Activated T-cell treated with anti-CD3 and anti-CD28 coated beads for 48 hours (primary cell): Measurements from ENCODE around the gene TMEM245.
"Not testable (repeated sequence)": the region's sequence is repeated elsewhere in the genome, so short reads cannot be mapped to it uniquely, and the experiment has no call there.

Source experiments
- DNase-seq: peaks from one replicate; pipeline ENCODE4 v3.0.0-alpha.2; 2020; ENCODE audit warnings: low read depth

The TMEM245 gene

GRCh38 chr9:109132567-109133021, 12.8 kb upstream of the TMEM245 start:
- no peak for DNase-seq

GRCh38 chr9:109129470-109130197, 9.9 kb upstream of the TMEM245 start:
- DNase-seq: no peak

DNA sequence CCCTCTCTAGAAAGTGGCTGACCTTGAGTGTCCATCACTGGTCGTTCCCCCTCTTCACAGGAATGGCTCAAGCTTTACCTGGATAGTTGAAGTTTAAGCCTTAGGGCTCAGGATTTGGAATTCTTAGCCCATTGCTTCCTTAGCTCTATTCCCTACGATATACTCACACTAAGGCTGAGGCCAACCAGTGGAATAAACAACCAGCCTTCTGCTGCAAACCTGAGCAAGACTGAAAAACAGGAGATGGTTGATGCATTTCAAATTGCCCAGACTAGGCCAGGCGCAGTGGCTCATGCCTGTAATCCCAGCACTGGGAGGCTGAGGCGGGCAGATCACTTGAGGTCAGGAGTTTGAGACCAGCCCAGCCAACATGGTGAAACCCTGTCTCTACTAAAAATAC, 6.9 kb upstream of the TMEM245 start:
- not testable (repeated sequence) for DNase-seq

DNA sequence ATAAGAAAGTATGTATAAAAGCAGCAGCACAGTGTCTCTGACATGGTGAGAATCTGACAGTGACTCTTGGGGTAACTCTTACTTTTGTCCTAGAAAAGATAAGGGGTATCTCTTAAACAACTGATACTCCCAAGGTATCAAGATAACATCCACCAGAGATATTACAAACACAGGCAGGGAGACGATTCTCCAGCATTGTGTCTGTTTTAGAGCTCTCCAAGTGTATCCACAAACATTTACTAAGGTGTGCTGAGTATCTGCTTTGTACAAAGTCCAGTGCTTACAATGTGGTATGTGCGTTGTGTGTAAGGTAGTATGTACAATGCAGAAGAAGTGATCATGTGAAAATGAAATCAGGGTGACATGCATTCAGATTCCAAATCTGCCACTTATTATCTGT, 4.4 kb upstream of the TMEM245 start:
- DNase-seq: no peak

- DNase-seq: no peak
Observed at GRCh38 chr9:109122726-109123621, 3.2 kb upstream of the TMEM245 start.

DNA sequence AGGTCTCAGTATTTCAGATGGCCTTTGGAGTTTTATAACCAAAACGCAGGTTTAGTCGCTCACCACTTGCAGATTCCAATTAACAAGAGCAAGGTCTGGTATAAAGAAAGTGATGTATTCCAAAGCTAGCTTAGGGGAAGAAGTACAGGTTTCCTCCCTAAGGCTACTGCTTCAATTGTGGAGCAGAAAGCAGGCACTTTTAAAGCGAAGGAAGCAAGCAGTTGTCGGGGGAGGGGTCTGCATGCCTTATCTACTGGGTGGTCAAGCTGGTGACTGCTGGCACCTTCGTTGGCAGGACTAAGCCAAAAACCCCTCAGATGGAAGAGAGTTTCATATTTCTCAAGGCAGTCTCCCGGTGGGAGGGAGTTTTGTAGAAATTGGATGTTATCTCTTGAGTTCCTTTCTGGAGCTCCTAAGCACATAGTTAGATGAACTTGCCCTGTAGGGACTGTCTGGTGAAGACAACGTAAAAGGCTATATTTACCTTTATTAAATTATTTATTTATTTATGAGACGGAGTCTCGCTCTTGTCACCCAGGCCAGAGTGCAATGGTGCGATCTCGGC, 1.6 kb upstream of the TMEM245 start:
- no peak for DNase-seq

DNA sequence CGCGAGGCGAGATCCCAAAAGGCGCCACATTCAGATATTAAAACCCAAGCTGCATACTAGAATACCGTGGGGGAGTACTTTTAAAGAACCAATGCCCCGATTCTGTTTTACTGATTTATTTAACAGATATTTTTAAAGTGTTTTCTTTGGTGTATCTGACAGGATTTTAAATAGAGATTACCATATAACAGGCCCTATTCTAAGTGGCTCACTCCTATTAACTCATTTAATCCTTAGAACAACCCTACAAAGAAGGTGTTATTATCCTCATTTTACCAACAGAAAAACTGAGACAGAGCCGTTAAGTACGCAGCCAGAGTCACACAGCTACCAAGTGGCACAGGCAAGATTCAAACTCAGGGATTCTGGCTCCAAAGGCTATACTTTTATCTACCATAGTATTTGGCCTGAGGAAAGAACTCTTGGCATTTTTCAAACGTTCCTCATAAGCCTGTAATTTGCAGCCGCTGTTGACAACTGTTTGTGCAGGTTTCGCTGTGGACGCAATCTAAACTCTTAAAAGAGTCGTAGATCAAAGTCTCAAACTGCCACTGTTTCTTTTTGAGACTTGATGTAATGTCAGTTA, 550 bp upstream of the TMEM245 start:
- DNase-seq: no peak

GRCh38 chr9:109118808-109119438, 824 bp downstream of the TMEM245 start:
- DNase-seq: no peak

GRCh38 chr9:109117856-109118807, 1.6 kb downstream of the TMEM245 start:
- peak; percentile 36 for DNase-seq

GRCh38 chr9:109115931-109116526, 3.7 kb downstream of the TMEM245 start:
- DNase-seq: no peak

- no peak for DNase-seq
Observed at GRCh38 chr9:109114670-109115069, 5.1 kb downstream of the TMEM245 start.

DNA sequence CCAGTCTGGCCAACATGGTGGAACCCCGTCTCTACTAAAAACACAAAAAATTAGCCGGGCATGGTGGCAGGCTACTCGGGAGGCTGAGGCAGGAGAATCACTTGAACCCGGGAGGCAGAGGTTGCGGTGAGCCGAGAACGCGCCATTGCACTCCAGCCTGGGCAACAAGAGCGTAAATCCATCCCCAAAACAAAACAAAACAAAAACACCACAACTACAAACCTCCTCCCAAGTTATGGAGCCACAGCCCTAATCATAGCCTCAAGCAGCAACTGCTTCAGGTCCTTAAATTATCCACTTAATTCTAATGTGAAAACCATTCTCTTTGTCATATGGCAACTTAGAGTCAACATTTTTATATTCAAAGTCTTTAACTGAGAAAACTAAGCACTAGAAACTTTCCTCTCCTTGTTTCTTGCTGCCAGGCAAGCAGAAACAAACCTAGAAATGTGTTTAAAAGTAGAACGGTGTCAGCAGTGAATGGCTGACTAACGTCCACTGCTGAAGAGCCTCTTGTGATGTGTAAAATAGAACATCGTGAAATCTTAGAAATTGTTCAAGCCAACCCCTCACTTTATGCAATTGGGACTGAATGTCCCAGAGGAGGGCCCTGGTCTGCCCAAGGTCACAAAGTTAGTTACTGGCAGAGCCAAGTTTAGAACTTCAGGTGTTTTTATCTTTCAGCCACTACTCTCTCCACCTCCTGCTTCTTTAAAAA, 5.7 kb downstream of the TMEM245 start:
- no peak for DNase-seq

DNA sequence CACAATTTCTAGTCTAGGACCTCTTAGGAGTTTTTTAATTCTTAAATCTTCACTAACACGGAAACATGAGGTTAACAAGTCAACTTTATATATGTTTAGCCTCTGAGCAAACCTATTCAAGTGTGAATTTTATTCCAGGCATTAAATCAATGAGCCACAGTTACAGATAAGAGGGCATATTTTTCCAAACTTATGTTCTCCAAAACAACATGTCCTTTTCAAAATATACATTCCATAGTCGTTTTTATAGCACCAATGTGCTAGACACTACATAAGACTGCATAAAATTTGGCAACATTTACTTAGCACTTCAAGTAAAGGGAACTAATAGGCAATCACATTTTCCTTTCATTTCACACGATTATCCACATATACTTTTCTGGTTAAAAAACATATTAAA, 6.5 kb downstream of the TMEM245 start:
- no peak for DNase-seq

GRCh38 chr9:109110329-109111021, 9.3 kb downstream of the TMEM245 start:
- no peak for DNase-seq

DNA sequence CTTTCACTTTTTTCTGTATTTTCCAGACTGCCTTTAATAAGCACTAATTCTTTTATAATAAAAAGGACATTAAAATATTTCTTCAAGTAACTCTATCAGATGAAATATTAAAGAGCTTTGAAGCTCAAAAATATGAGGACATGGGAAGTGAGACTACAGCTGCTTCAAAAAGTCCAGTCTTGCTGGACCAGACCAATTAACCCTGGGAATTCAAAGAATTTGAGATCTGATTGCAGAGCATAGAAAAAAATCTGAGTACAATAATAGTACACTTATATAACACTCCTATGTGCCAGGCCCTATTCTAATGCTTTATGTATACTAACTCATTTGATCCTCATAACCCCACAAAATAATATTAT, 9.8 kb downstream of the TMEM245 start:
- DNase-seq: no peak

DNA sequence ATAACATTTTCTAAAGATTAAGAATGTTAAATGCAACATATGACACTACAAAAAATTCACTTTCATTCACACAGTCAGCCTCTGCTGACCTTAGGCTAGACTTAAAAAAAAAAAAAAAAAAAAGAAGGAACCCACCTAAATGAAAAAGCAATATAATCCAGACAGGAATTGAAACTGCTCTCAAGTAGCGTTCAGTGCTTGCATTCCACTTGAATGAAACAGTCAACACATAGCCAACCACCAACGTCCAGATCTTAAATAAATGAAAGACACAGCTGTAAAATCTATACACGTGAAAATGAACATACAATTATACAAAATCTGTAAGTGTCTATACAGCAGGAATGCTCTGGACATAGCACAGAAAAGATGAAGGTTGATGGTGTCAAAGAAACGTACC, 11.4 kb downstream of the TMEM245 start:
- DNase-seq: no peak

DNA sequence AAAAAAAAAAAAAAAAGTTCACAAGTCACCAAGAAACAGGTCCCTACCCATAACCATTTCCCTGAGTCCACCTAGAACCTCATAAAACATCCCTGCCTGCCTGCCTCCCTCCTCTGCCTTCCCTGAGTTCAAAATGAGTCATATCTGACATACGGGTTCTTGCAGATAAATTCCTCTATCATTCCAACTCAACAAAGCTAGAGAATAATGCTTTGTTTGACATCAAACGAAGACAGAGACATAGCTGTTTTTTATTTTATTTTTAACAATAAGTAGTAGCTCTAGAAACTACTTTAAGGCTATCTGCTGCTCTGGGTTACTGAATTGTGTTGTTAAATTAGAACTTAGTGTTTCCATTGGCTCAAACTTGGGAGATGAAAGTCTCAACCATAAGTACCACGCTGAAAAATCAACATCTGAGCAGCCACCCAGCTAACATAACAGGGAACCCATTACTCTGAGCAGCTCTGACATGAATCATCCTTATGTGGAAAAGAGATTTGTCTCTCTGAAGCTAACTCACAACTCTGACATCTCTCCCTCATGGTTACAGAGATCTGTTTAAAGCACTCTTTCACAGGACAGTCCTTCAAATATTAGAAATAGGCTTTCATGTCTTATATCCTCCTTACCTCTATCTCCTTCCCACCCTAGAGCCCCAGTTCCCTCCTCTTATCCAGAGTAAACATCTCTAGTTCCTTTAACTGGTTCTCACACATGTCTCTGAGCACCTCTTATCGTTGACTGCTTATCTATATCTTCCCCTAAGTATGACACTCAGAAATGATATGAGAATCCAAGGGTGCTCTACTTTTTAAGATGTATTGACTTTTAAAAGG, 12.1 kb downstream of the TMEM245 start:
- no peak for DNase-seq

GRCh38 chr9:109101810-109102209, 17.9 kb downstream of the TMEM245 start:
- no peak for DNase-seq
